ENCODE data around the gene ANKRD30A.
"Not testable (repeated sequence)": the region's sequence is repeated elsewhere in the genome, so short reads cannot be mapped to it uniquely, and the experiment has no call there.

Gene ANKRD30A

GRCh38 chr10:37268266-37268665 lies 142.9 kb downstream of the ANKRD30A start:
- DNase-seq (ENCODE audit: low read depth in 2 of 2, low spot score in 1 of 2): no peak

DNA sequence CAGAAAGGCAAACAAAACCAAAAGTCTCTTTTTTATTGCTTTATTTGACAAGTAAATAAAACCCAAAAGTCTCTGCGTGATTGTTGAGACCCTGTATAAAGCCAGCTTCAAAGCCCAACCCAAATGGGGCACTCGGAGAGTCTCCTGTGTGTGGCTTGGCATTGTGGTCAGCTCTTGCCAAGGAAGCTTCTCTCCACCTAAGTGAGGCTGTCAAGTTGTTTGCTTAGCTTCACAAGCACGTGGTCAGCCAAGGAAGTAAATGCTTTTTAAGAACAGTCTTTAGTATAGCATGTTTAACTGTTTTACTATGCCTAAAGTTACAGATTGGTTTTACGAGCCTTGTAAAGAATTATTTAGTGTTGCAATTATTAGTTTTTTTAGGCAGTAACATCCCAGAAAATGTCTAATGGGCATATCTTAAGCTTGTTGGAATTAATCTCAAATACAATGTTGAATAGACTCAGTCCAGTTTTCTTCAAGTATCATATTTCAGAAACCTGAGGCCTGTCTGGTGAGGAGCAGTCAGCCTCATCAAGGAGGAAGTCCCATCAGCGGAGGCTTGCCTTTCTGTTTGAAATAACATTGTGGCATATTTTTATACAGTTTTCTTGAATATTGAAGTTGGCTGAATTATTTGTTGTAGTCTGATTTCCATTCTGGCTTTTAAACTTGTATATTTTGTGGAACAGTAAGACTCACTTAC lies 144.3 kb downstream of the ANKRD30A start:
- no peak for DNase-seq (ENCODE audit: low read depth in 2 of 2, low spot score in 1 of 2)

DNA sequence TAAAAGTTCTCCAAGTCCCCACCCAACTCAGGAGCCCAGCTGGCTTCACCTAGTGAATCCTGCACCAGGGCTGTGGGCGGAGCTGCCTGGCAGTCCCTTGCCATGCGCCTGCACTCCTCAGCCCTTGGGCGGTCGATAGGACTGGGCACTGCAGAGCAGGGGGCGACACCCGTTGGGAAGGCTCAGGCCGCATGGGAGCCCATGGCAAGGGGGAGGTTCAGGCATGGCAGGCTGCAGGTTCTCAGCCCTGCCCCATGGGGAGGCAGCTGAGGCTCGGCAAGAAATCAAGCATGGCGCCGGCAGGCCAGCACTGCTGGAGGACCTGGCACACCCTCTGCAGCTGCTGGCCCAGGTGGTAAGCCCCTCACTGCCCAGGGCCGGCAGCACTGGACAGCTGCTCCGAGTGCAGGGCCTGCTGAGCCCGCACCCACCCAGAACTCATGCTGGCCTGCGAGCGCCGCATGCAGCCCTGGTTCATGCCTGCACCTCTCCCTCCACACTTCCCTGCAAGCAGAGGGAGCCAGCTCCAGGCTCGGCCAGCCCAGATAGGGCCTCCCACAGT lies 149.9 kb downstream of the ANKRD30A start:
- no peak for DNase-seq (ENCODE audit: low read depth in 2 of 2, low spot score in 1 of 2)

- no peak for DNase-seq (ENCODE audit: low read depth in 2 of 2, low spot score in 1 of 2)
Observed at GRCh38 chr10:37285063-37285462, 159.7 kb downstream of the ANKRD30A start.

GRCh38 chr10:37289833-37290464 lies 164.6 kb downstream of the ANKRD30A start:
- no peak for DNase-seq (ENCODE audit: low read depth in 2 of 2, low spot score in 1 of 2)

- DNase-seq (ENCODE audit: low read depth in 2 of 2, low spot score in 1 of 2): no peak
Observed at GRCh38 chr10:37301271-37301670, 175.9 kb downstream of the ANKRD30A start.

- no peak for DNase-seq (ENCODE audit: low read depth in 2 of 2, low spot score in 1 of 2)
Observed at GRCh38 chr10:37304036-37304435, 178.6 kb downstream of the ANKRD30A start.

GRCh38 chr10:37314350-37314749 lies 189.0 kb downstream of the ANKRD30A start:
- DNase-seq (ENCODE audit: low read depth in 2 of 2, low spot score in 1 of 2): no peak

DNA sequence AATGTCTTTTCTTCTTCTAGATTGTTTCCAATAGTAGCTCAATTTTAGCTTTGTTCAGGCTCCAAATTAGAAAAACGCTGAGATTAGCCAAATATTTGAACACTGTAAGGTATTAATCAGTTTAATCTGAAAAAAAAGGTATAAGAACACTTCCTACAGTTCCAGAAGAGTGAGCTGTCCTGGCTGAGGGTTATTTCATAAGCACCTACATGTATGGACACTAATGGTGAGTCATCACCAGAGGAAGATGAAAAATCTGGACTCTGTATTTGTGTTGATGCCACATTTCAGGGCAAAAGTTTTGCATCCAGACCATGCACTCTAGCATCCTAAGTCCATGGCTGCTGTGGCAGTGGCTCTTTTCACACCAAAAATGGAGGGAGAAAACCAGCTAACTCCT lies 189.5 kb downstream of the ANKRD30A start:
- no peak for DNase-seq (ENCODE audit: low read depth in 2 of 2, low spot score in 1 of 2)

GRCh38 chr10:37344413-37344812 lies 219.0 kb downstream of the ANKRD30A start:
- DNase-seq (ENCODE audit: low read depth in 2 of 2, low spot score in 1 of 2): no peak

- no peak for DNase-seq (ENCODE audit: low read depth in 2 of 2, low spot score in 1 of 2)
Observed at GRCh38 chr10:37379991-37380390, 254.6 kb downstream of the ANKRD30A start.

DNA sequence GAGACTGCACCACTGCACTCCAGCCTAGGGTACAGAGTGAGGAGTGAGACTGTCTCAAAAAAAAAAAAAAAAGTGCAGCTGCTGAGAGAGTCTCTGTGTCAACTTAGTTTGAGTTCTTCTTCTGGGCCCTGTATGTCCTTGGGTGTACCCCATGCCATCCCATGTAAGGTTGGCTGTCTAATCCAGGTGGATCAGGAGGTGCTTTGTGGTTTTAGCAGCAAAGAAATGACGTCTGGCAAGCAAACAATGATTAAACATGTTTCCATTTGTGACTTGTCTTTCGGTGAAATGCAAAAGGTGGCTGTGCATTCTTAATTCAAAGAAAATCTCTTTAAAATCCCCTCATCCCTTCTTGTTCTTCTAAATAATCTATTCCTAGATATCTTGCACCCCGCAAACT lies 255.9 kb downstream of the ANKRD30A start:
- DNase-seq (ENCODE audit: low read depth in 2 of 2, low spot score in 1 of 2): no peak

DNA sequence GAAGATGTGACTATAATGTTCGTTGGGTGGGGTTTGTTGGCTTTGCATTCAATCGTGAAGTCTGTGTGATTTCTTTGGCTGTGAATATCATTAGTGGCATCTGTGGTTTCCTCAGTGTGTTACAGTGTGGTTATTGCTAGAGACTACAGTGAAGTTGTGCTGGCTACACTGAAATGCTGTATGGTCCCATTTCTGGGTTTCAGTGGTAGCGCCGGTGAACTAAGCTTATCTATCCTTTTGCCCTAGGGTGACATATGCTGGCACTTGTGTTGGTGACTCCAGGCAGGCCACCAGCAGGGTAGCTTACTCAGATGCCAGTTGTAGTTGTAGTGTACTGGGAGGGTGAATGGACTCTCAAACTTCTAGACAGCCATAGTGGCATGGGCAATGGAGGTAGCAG lies 259.5 kb downstream of the ANKRD30A start:
- DNase-seq (ENCODE audit: low read depth in 2 of 2, low spot score in 1 of 2): no peak

GRCh38 chr10:37390926-37391325 lies 265.5 kb downstream of the ANKRD30A start:
- no peak for DNase-seq (ENCODE audit: low read depth in 2 of 2, low spot score in 1 of 2)

DNA sequence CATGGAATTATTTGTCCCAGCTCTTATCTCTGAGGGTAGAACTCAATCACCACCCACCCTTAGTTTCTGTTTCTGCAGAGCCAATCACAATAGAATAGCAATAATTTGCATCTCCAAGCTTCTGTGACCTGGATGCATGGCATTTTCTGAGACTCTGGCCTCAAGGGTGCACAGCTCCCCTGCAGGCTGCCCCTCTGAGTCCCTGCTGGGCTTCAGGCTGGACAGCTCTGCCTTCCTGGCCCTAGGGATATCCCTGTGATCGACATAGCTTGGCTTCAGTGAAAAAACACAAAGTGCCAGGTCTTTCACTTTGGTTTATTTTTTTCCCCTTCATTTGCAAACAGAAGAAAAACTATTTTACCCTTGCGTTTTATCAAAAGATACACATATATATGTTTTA lies 275.4 kb downstream of the ANKRD30A start:
- not testable (repeated sequence) for DNase-seq (ENCODE audit: low read depth in 2 of 2, low spot score in 1 of 2)

DNA sequence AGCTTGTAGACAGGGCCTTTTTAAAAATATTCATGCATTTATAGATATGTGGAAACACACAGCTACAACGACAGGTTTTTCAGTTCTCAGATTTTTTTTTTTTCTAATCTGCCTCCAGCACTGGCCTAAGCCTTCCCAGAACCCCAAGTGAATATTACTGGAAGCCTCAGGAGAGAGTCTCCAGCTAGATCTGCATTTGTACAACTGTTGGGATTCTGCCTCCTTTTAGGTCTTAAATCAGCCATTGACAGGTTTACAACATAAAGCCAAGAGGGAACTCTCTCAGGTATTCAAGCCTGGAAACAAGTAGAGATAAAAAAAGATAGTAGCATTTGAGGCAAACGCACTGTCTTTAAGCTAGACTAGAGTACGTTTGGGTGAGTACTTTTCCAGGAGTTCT lies 275.8 kb downstream of the ANKRD30A start:
- no peak for DNase-seq (ENCODE audit: low read depth in 2 of 2, low spot score in 1 of 2)

GRCh38 chr10:37403776-37404175 lies 278.4 kb downstream of the ANKRD30A start:
- no peak for DNase-seq (ENCODE audit: low read depth in 2 of 2, low spot score in 1 of 2)
